Smooth muscle cell (in vitro differentiated cells): Measurements from ENCODE around the gene TMCO4. TPM values are rescaled to one million over a fixed set of nuclear protein-coding genes. Genes with fewer than 3 reads are reported as not detected.
"Not testable (repeated sequence)": the region's sequence is repeated elsewhere in the genome, so short reads cannot be mapped to it uniquely, and the experiment has no call there.

Source experiments
- DNase-seq: peaks from one replicate; lab custom pipeline; 2025; ENCODE audit not compliant: unreplicated experiment; lab: John Stamatoyannopoulos, UW
- H2AFZ ChIP-seq: fragments of 200-600 bp; sonication (generic); 2 replicates; pipeline ENCODE4 v1.6.0; 2016; ENCODE audit warnings: antibody characterized with exemption, low read depth, mild to moderate bottlenecking
- H3F3A ChIP-seq: fragments of 200-600 bp; sonication (generic); 2 replicates; pipeline ENCODE4 v1.6.0; 2017; ENCODE audit warnings: antibody characterized with exemption, low read depth
- H3K27ac ChIP-seq: fragments of 200-600 bp; sonication (generic); 2 replicates; pipeline ENCODE4 v1.5.1; 2016; ENCODE audit warnings: low read depth, mild to moderate bottlenecking
- H3K27me3 ChIP-seq: fragments of 200-600 bp; sonication (generic); 2 replicates; pipeline ENCODE4 v1.6.1; 2016; ENCODE audit warnings: low read depth, mild to moderate bottlenecking
- H3K36me3 ChIP-seq: fragments of 200-600 bp; sonication (generic); 2 replicates; pipeline ENCODE4 v1.5.1; 2016; ENCODE audit warnings: low read depth
- H3K4me1 ChIP-seq: fragments of 200-600 bp; sonication (generic); 2 replicates; pipeline ENCODE4 v1.5.1; 2016; ENCODE audit warnings: low read depth
- H3K4me2 ChIP-seq: fragments of 200-600 bp; sonication (generic); 2 replicates; pipeline ENCODE4 v1.6.0; 2016; ENCODE audit warnings: mild to moderate bottlenecking
- H3K4me3 ChIP-seq: fragments of 200-600 bp; sonication (generic); 2 replicates; pipeline ENCODE4 v1.5.1; 2016; ENCODE audit warnings: mild to moderate bottlenecking
- H3K79me2 ChIP-seq: fragments of 200-600 bp; sonication (generic); 2 replicates; pipeline ENCODE4 v1.6.0; 2016; ENCODE audit warnings: low read depth, mild to moderate bottlenecking
- H3K9ac ChIP-seq: fragments of 200-600 bp; sonication (generic); 2 replicates; pipeline ENCODE4 v1.6.0; 2016; ENCODE audit warnings: low read depth
- H3K9me3 ChIP-seq: fragments of 200-600 bp; sonication (generic); replicated peaks from 2 replicates; pipeline ENCODE4 v1.5.1; 2016; ENCODE audit warnings: low read depth
- H4K20me1 ChIP-seq: fragments of 200-600 bp; sonication (generic); 2 replicates; pipeline ENCODE4 v1.6.0; 2016; ENCODE audit warnings: low read depth
- CTCF ChIP-seq: fragments of 200-600 bp; sonication (generic); IDR thresholded peaks from 2 replicates; pipeline ENCODE4 v1.5.1; 2017; ENCODE audit warnings: borderline replicate concordance, mild to moderate bottlenecking, antibody characterized with exemption; ENCODE audit not compliant: insufficient read depth, poor library complexity, severe bottlenecking
- WGBS: methylation state at CpG from one replicate; pipeline ENCODE4 v1.1.7; 2016; ENCODE audit warnings: low lambda C conversion rate; 5-methylcytosine and 5-hydroxymethylcytosine counted together
- polyA plus RNA-seq: library from polyadenylated mRNA; unstranded; fragments of >200 nt; fragmentation: Nextera tagmentation; extraction: Ambion mirVana; gene quantifications from 2 replicates; pipeline ENCODE4 v1.2.1, GENCODE V29; 2016
- total RNA-seq: library from RNA; depleted of rRNA; stranded (reverse); fragments of >200 nt; gene quantifications from 2 replicates; pipeline ENCODE4 v1.2.3, GENCODE V29; 2014

The TMCO4 gene
- total and polyA plus RNA-seq, 2 experiments from 2014 or later, result 5.4 to 6.8 TPM

- Histone ChIP-seq H3K27ac (no peak overlapping the region), H3K4me1 (no peaks in the 10 kb centered on the region), H3F3A (no peaks in the 10 kb centered on the region), H4K20me1 (no peaks in the 10 kb centered on the region), H3K27me3 (no peaks in the 10 kb centered on the region), H3K4me2 (no peak overlapping the region), H2AFZ (no peak overlapping the region), H3K4me3 (no peak overlapping the region), H3K9ac (no peak overlapping the region), H3K79me2 (no peaks in the 10 kb centered on the region), H3K9me3 (no peaks in the 10 kb centered on the region), H3K36me3 (no peaks in the 10 kb centered on the region)
- WGBS, result 89% methylated on average over 6 of the region's 6 CpGs
- no peak for TF ChIP-seq CTCF
- no peak for DNase-seq
Observed at GRCh38 chr1:19793360-19794046, 6.2 kb downstream of the TMCO4 start.

GRCh38 chr1:19792237-19793002 is 7.3 kb downstream of the TMCO4 start:
- H3K27ac ChIP-seq, result no peak overlapping the region
- no peaks in the 10 kb centered on the region for H3F3A ChIP-seq
- no peaks in the 10 kb centered on the region for H3K4me1 ChIP-seq
- no peak for DNase-seq
- no peak overlapping the region for H2AFZ ChIP-seq
- no peaks in the 10 kb centered on the region for H3K36me3 ChIP-seq
- H3K27me3 ChIP-seq, result no peaks in the 10 kb centered on the region
- H3K9me3 ChIP-seq, result no peaks in the 10 kb centered on the region
- H3K4me2 ChIP-seq, result no peak overlapping the region
- H4K20me1 ChIP-seq, result no peaks in the 10 kb centered on the region
- no peaks in the 10 kb centered on the region for H3K79me2 ChIP-seq
- H3K9ac ChIP-seq, result no peak overlapping the region
- 90% methylated on average over 4 of the region's 4 CpGs for WGBS
- TF ChIP-seq CTCF, result no peak
- no peak overlapping the region for H3K4me3 ChIP-seq

GRCh38 chr1:19790061-19790975 is 9.4 kb downstream of the TMCO4 start:
- H3K4me3 ChIP-seq, H4K20me1 ChIP-seq, H3K27me3 ChIP-seq, H3F3A ChIP-seq, H2AFZ ChIP-seq, H3K27ac ChIP-seq, DNase-seq, H3K36me3 ChIP-seq, H3K9me3 ChIP-seq, H3K4me1 ChIP-seq, H3K4me2 ChIP-seq, H3K9ac ChIP-seq, H3K79me2 ChIP-seq: not testable (repeated sequence)
- 91% methylated on average over 9 of the region's 9 CpGs for WGBS

- H3K36me3 ChIP-seq, result no peaks in the 10 kb centered on the region
- DNase-seq, result no peak
- 42% methylated on average over 9 of the region's 9 CpGs for WGBS
Observed at GRCh38 chr1:19786988-19787423, 12.7 kb downstream of the TMCO4 start.

More at GRCh38 chr1:19786988-19787423, 12.7 kb downstream of the TMCO4 start:
- Histone ChIP-seq H3K4me1 (peaks cover 7% of the 10 kb centered on the region), H4K20me1 (no peaks in the 10 kb centered on the region), H2AFZ (no peak overlapping the region), H3K27me3 (no peaks in the 10 kb centered on the region), H3K4me2 (no peak overlapping the region), H3F3A (no peaks in the 10 kb centered on the region), H3K9ac (no peak overlapping the region), H3K79me2 (no peaks in the 10 kb centered on the region), H3K27ac (no peak overlapping the region), H3K4me3 (no peak overlapping the region), H3K9me3 (no peaks in the 10 kb centered on the region)
- no peak for TF ChIP-seq CTCF
